A673 (cell line): ENCODE results near the gene SCARB1. TPM values are rescaled to one million over a fixed set of nuclear protein-coding genes. Genes with fewer than 3 reads are reported as not detected.

Experiments
- BruUV-seq: library from RNA; stranded (reverse); fragments of 400-500 nt; replicated peaks from 2 replicates; lab custom pipeline; 2021; lab: Mats Ljungman, UMichigan
- CTCF ChIA-PET: fragments of 300-600 bp; sonication (Branson Sonifier 250); formaldehyde crosslinking; loops from one replicate; lab custom pipeline; 2022; ENCODE audit warnings: antibody characterized with exemption; lab: Charles Lee
- POLR2A ChIA-PET: fragments of 300-600 bp; sonication (Branson Sonifier 250); formaldehyde crosslinking; loops from one replicate; lab custom pipeline; 2022; ENCODE audit warnings: antibody characterized with exemption; ENCODE audit not compliant: low non-redundant PET; lab: Charles Lee
- DNase-seq: peaks from one replicate; pipeline ENCODE4 v3.0.0-alpha.2; 2015; ENCODE audit warnings: low spot score
- H3K27ac ChIP-seq: fragments of 200-600 bp; sonication (generic); 2 replicates; pipeline ENCODE4 v1.5.1; 2016; ENCODE audit warnings: mixed run types, low read depth, mild to moderate bottlenecking, mixed read lengths, antibody characterized with exemption, low read length; ENCODE audit not compliant: poor library complexity, severe bottlenecking
- H3K27me3 ChIP-seq: fragments of 200-600 bp; sonication (generic); replicated peaks from 2 replicates; pipeline ENCODE4 v1.6.1; 2017; ENCODE audit warnings: mixed run types, low read depth, mild to moderate bottlenecking, mixed read lengths, antibody characterized with exemption, low read length; ENCODE audit not compliant: insufficient read depth, poor library complexity
- H3K36me3 ChIP-seq: fragments of 200-600 bp; sonication (generic); 2 replicates; pipeline ENCODE4 v1.6.1; 2016; ENCODE audit warnings: mixed run types, mild to moderate bottlenecking, mixed read lengths, antibody characterized with exemption, low read length; ENCODE audit not compliant: insufficient read depth, poor library complexity, severe bottlenecking
- H3K4me1 ChIP-seq: fragments of 200-600 bp; sonication (generic); 2 replicates; pipeline ENCODE4 v1.6.1; 2017; ENCODE audit warnings: mixed run types, mild to moderate bottlenecking, mixed read lengths, antibody characterized with exemption, low read length; ENCODE audit not compliant: insufficient read depth, poor library complexity, severe bottlenecking
- H3K4me3 ChIP-seq: fragments of 200-600 bp; sonication (generic); 2 replicates; pipeline ENCODE4 v1.5.1; 2016; ENCODE audit warnings: low read depth, mixed run types, mild to moderate bottlenecking, mixed read lengths, low read length; ENCODE audit not compliant: poor library complexity, severe bottlenecking
- H3K9me3 ChIP-seq: fragments of 200-600 bp; sonication (generic); 2 replicates; pipeline ENCODE4 v1.6.1; 2016; ENCODE audit warnings: mixed run types, low read depth, mild to moderate bottlenecking, mixed read lengths, antibody characterized with exemption, low read length; ENCODE audit not compliant: poor library complexity, severe bottlenecking
- EZH2 ChIP-seq: fragments of 200-600 bp; sonication (generic); IDR thresholded peaks from 2 replicates; pipeline ENCODE4 v1.6.1; 2017; ENCODE audit warnings: borderline replicate concordance, low read depth, mild to moderate bottlenecking, mixed read lengths, antibody characterized with exemption, low read length; ENCODE audit not compliant: poor library complexity, severe bottlenecking
- intact Hi-C: fragments of 100-400 bp; cut with micrococcal nuclease; formaldehyde crosslinking; loops from one replicate; pipeline ENCODE4 v1.10.0; 2022; ENCODE audit not compliant: unreplicated experiment
- total RNA-seq: library from RNA; stranded (reverse); gene quantifications from 2 replicates; pipeline ENCODE4 v1.2.3, GENCODE V29; 2021
- TF ChIP-seq, protein P1 (sequence below): fragments of 300-800, 200-600 bp; sonication (generic); conservative IDR thresholded peaks from 2 replicates; pipeline ENCODE4 v1.5.1; 2017; ENCODE audit warnings: low read depth, mild to moderate bottlenecking, antibody characterized with exemption, low read length, moderate library complexity, mixed read lengths

Gene SCARB1
- total RNA-seq, 1 experiment from 2014 or later: 74.6 TPM

DNA sequence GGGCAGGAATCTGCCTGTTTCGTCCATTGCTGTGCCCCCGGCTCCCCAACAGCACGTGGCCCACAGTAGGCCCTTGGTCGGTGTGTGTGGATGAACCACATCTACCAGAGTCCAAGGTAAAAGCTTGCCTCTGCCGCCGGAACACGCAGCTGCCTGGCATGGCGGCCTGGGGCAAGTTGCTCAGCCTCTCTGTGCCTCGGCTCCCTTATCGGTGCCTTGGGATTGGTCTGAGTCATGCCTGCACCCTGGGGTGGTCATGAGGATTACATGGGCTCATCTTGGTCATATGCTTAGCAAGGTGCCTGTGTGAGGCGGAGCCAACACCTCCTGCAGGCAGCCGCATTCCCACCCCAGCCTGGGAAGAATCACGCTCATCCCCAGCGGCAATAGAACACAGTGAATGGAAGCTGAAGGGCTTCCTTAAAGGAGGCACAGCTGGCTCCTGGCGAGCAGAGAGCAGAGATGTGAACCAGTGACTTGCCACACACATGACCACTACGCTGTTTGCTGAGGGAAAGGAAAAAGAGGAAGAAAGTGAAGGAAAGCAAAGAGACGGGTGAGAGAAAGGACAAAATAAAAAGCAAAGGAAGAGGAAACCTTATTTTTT, 5.5 kb upstream of the SCARB1 start:
- CTCF ChIA-PET: no interaction called here
- TF ChIP-seq, protein P1, sequence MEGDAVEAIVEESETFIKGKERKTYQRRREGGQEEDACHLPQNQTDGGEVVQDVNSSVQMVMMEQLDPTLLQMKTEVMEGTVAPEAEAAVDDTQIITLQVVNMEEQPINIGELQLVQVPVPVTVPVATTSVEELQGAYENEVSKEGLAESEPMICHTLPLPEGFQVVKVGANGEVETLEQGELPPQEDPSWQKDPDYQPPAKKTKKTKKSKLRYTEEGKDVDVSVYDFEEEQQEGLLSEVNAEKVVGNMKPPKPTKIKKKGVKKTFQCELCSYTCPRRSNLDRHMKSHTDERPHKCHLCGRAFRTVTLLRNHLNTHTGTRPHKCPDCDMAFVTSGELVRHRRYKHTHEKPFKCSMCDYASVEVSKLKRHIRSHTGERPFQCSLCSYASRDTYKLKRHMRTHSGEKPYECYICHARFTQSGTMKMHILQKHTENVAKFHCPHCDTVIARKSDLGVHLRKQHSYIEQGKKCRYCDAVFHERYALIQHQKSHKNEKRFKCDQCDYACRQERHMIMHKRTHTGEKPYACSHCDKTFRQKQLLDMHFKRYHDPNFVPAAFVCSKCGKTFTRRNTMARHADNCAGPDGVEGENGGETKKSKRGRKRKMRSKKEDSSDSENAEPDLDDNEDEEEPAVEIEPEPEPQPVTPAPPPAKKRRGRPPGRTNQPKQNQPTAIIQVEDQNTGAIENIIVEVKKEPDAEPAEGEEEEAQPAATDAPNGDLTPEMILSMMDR: no peak
- TF ChIP-seq EZH2: no peak
- Histone ChIP-seq H3K27ac (no peak overlapping the region), H3K4me3 (no peak overlapping the region), H3K27me3 (no peaks in the 10 kb centered on the region), H3K4me1 (peaks cover 4% of the 10 kb centered on the region), H3K36me3 (no peaks in the 10 kb centered on the region), H3K9me3 (no peaks in the 10 kb centered on the region)
- no TSS peak for BruUV-seq
- POLR2A ChIA-PET: no interaction called here
- intact Hi-C loops: no loop called here
- DNase-seq: no peak

- no peaks in the 10 kb centered on the region for H3K9me3 ChIP-seq
- ChIA-PET CTCF (no interaction called here), POLR2A (no interaction called here)
- intact Hi-C loops: no loop called here
- H3K27me3 ChIP-seq: no peaks in the 10 kb centered on the region
- no peak overlapping the region for H3K4me3 ChIP-seq
- peaks cover 6% of the 10 kb centered on the region for H3K4me1 ChIP-seq
- no peak for TF ChIP-seq EZH2
- TF ChIP-seq, protein P1: no peak
- no TSS peak for BruUV-seq
- H3K27ac ChIP-seq: no peak overlapping the region
- no peak for DNase-seq
- no peaks in the 10 kb centered on the region for H3K36me3 ChIP-seq
Observed at GRCh38 chr12:124868252-124869058, 4.8 kb upstream of the SCARB1 start.

DNA sequence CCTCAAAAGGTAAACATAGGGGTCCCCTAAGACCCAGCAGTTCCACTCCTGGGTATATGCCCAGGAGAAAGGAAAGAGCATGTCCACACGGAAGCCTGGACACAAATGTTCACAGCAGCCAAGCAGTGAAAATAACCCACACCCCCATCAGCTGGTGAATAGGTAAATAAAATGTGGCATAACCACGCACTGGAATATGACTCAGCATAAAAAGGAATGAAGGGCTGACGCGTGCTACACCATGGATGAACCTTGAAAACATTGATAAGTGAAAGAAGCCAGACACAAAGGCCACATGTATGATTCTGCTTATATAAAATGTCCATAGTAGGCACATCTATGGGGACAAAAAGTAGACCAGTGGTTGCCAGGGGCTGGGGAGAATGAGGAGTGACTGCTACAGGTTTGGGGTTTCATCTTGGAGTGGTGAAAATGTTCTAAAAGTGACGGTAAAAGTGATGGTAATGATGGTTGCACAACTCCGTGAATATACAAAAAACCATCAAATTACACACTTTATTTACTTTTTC, 3.8 kb upstream of the SCARB1 start:
- no peaks in the 10 kb centered on the region for H3K36me3 ChIP-seq
- ChIA-PET POLR2A (no interaction called here), CTCF (no interaction called here)
- H3K9me3 ChIP-seq: no peaks in the 10 kb centered on the region
- TF ChIP-seq EZH2: no peak
- TF ChIP-seq, protein P1: no peak
- H3K4me1 ChIP-seq: peaks cover 9% of the 10 kb centered on the region
- no peak overlapping the region for H3K27ac ChIP-seq
- no peak overlapping the region for H3K4me3 ChIP-seq
- no peak for DNase-seq
- intact Hi-C loops: no loop called here
- H3K27me3 ChIP-seq: no peaks in the 10 kb centered on the region
- no TSS peak for BruUV-seq
